Mucosa of descending colon (tissue), 3 donors: Measurements from ENCODE around the gene CBLL1. TPM values are rescaled to one million over a fixed set of nuclear protein-coding genes. Genes with fewer than 3 reads are reported as not detected.

Experiments
- ATAC-seq: fragments of 200-7000 bp; cut with Tn5 transposase; one replicate; pipeline ENCODE4 v1.9.1; 2020; ENCODE audit warnings: mild to moderate bottlenecking, moderate library complexity
- DNase-seq, 3 donors: peaks; one replicate each; pipeline ENCODE4 v3.0.0-alpha.2; 2020
- H3K36me3 ChIP-seq: fragments of 200-600 bp; one replicate; pipeline ENCODE4 v1.8.0; 2021; ENCODE audit warnings: low read depth, mild to moderate bottlenecking
- H3K4me1 ChIP-seq: fragments of 200-600 bp; one replicate; pipeline ENCODE4 v1.8.0; 2021; ENCODE audit warnings: low read depth, mild to moderate bottlenecking
- H3K4me3 ChIP-seq: fragments of 200-600 bp; one replicate; pipeline ENCODE4 v1.8.0; 2021; ENCODE audit warnings: mild to moderate bottlenecking
- H3K9me3 ChIP-seq: fragments of 200-600 bp; one replicate; pipeline ENCODE4 v1.8.0; 2021; ENCODE audit warnings: mild to moderate bottlenecking
- CTCF ChIP-seq: fragments of 200-600 bp; IDR thresholded peaks from one replicate; pipeline ENCODE4 v1.8.0; 2022; ENCODE audit warnings: antibody characterized with exemption, mild to moderate bottlenecking
- intact Hi-C, 2 donors: fragments of 100-400 bp; cut with DNase I in 1 of 2; cut with micrococcal nuclease in 1 of 2; formaldehyde crosslinking; loops; one replicate each; pipeline versions ENCODE4 v1.11.0 to v1.11.1; 2022; cut with DNase I, micrococcal nuclease
- total RNA-seq, 3 donors: library from RNA; stranded (reverse); fragmentation: NEBNext Ultra II Directional in 2 of 3; extraction: Animal tissue kit (Norgen Biotek cat#: 25700) in 2 of 3; gene quantifications; one replicate each; pipeline versions ENCODE4 v1.2.1 to v1.2.4, GENCODE V29; 2021 to 2023
- donor health status: DM: no; HTN: no; CAD: no; lungs with moderate emphysema.
- donor health status: DM: no; HTN: no; CAD: no.
- donor health status: DM: no; HTN: yes; CAD: no.

The CBLL1 gene
- total RNA-seq, 3 donors from 2014 or later: 24.1 to 28.9 (median 25.4) TPM

- intact Hi-C loops: no loop called here
- Histone ChIP-seq H3K4me1 (no peaks in the 10 kb centered on the region), H3K4me3 (no peak overlapping the region), H3K9me3 (no peaks in the 10 kb centered on the region), H3K36me3 (no peaks in the 10 kb centered on the region)
- DNase-seq (no peak), ATAC-seq (no peak)
- no peak for TF ChIP-seq CTCF
Measured at GRCh38 chr7:107712896-107713295, 31.0 kb upstream of the CBLL1 start.

- Histone ChIP-seq H3K36me3 (no peaks in the 10 kb centered on the region), H3K4me1 (no peaks in the 10 kb centered on the region), H3K4me3 (no peak overlapping the region), H3K9me3 (no peaks in the 10 kb centered on the region)
- ATAC-seq: no peak
- DNase-seq: no peak
- TF ChIP-seq CTCF: no peak
- intact Hi-C loops: no loop called here
Measured at GRCh38 chr7:107715531-107715930, 28.4 kb upstream of the CBLL1 start.

GRCh38 chr7:107718456-107719193, 25.3 kb upstream of the CBLL1 start:
- TF ChIP-seq CTCF: no peak

GRCh38 chr7:107721286-107721685, 22.7 kb upstream of the CBLL1 start:
- intact Hi-C loops: loop anchor here in 1 of 2 donors (10.0 kb wide), 1 partner anchor 246 kb away; the partner anchor contains the start of gene GPR22
- Histone ChIP-seq H3K36me3 (no peaks in the 10 kb centered on the region), H3K9me3 (no peaks in the 10 kb centered on the region), H3K4me1 (no peaks in the 10 kb centered on the region), H3K4me3 (no peak overlapping the region)
- DNase-seq: no peak
- no peak for ATAC-seq
- no peak for TF ChIP-seq CTCF

More at GRCh38 chr7:107718456-107719193, 25.3 kb upstream of the CBLL1 start:
- Histone ChIP-seq H3K36me3 (no peaks in the 10 kb centered on the region), H3K4me3 (no peak overlapping the region), H3K9me3 (no peaks in the 10 kb centered on the region), H3K4me1 (no peaks in the 10 kb centered on the region)
- intact Hi-C loops: no loop called here
- DNase-seq: no peak
- no peak for ATAC-seq

- H3K4me1 ChIP-seq: no peaks in the 10 kb centered on the region
- TF ChIP-seq CTCF: no peak
- H3K9me3 ChIP-seq: no peaks in the 10 kb centered on the region
- DNase-seq (no peak), ATAC-seq (no peak)
- H3K4me3 ChIP-seq: no peak overlapping the region
- intact Hi-C loops: loop anchor here in 1 of 2 donors (10.0 kb wide), 1 partner anchor 248 kb away; the partner anchor contains the start of gene GPR22
- no peaks in the 10 kb centered on the region for H3K36me3 ChIP-seq
Measured at GRCh38 chr7:107723255-107723654, 20.7 kb upstream of the CBLL1 start.
